ENCODE measurements around the gene HOXB1. TPM values are rescaled to one million over a fixed set of nuclear protein-coding genes. Genes with fewer than 3 reads are reported as not detected.

Gene HOXB1
- total RNA-seq, 1 donor from 2014 or later = not detected

GRCh38 chr17:48558057-48558830, 27.4 kb upstream of the HOXB1 start:
- peaks cover 82% of the 10 kb centered on the region for H3K27me3 ChIP-seq (ENCODE audit: control insufficient read depth, insufficient read depth, low read length)
- H3K4me3 ChIP-seq (ENCODE audit: low read depth, low read length) = no peak overlapping the region
- FAIRE-seq = no peak
- no peaks in the 10 kb centered on the region for H3K36me3 ChIP-seq (ENCODE audit: control insufficient read depth, insufficient read depth, low read length)
- TF ChIP-seq CTCF (IDR thresholded peaks at IDR 0.05; ENCODE audit: insufficient read depth, low read length, severe bottlenecking) = no peak
- no peak for DNase-seq (ENCODE audit: low read depth)

GRCh38 chr17:48556576-48557401, 26.0 kb upstream of the HOXB1 start:
- Histone ChIP-seq H3K36me3 (ENCODE audit: control insufficient read depth, insufficient read depth, low read length) (no peaks in the 10 kb centered on the region), H3K27me3 (ENCODE audit: control insufficient read depth, insufficient read depth, low read length) (peaks cover 78% of the 10 kb centered on the region), H3K4me3 (ENCODE audit: low read depth, low read length) (no peak overlapping the region)
- DNase-seq (ENCODE audit: low read depth) (no peak), FAIRE-seq (no peak)
- no peak for TF ChIP-seq CTCF (IDR thresholded peaks at IDR 0.05; ENCODE audit: insufficient read depth, low read length, severe bottlenecking)

GRCh38 chr17:48556229-48556575, 25.4 kb upstream of the HOXB1 start:
- DNase-seq (ENCODE audit: low read depth) (no peak), FAIRE-seq (no peak)
- H3K36me3 ChIP-seq (ENCODE audit: control insufficient read depth, insufficient read depth, low read length) = no peaks in the 10 kb centered on the region
- peaks cover 79% of the 10 kb centered on the region for H3K27me3 ChIP-seq (ENCODE audit: control insufficient read depth, insufficient read depth, low read length)
- H3K4me3 ChIP-seq (ENCODE audit: low read depth, low read length) = no peak overlapping the region
- TF ChIP-seq CTCF (IDR thresholded peaks at IDR 0.05; ENCODE audit: insufficient read depth, low read length, severe bottlenecking) = no peak

GRCh38 chr17:48555258-48556228, 24.7 kb upstream of the HOXB1 start:
- Histone ChIP-seq H3K27me3 (ENCODE audit: control insufficient read depth, insufficient read depth, low read length) (peaks cover 78% of the 10 kb centered on the region), H3K36me3 (ENCODE audit: control insufficient read depth, insufficient read depth, low read length) (no peaks in the 10 kb centered on the region), H3K4me3 (ENCODE audit: low read depth, low read length) (no peak overlapping the region)
- TF ChIP-seq CTCF (IDR thresholded peaks at IDR 0.05; ENCODE audit: insufficient read depth, low read length, severe bottlenecking) = no peak
- FAIRE-seq (no peak), DNase-seq (ENCODE audit: low read depth) (no peak)

GRCh38 chr17:48554412-48555257, 23.8 kb upstream of the HOXB1 start:
- peaks cover 78% of the 10 kb centered on the region for H3K27me3 ChIP-seq (ENCODE audit: control insufficient read depth, insufficient read depth, low read length)
- no peak overlapping the region for H3K4me3 ChIP-seq (ENCODE audit: low read depth, low read length)
- no peaks in the 10 kb centered on the region for H3K36me3 ChIP-seq (ENCODE audit: control insufficient read depth, insufficient read depth, low read length)
- no peak for TF ChIP-seq CTCF (IDR thresholded peaks at IDR 0.05; ENCODE audit: insufficient read depth, low read length, severe bottlenecking)
- DNase-seq (ENCODE audit: low read depth) (no peak), FAIRE-seq (no peak)
